Dendritic cell treated with granulocyte-macrophage colony-stimulating factor and Interleukin-4, amounts not matched to agents 40 ng/mL and 50 ng/mL, for 4 days (primary cell): ENCODE results near the gene TSPYL6.

Experiments used
- H3K27ac Mint-ChIP-seq: one replicate; pipeline ENCODE4 v1.8.0; 2022; ENCODE audit warnings: mild to moderate bottlenecking, mixed read lengths
- H3K27me3 Mint-ChIP-seq: one replicate; pipeline ENCODE4 v1.8.0; 2022; ENCODE audit warnings: mild to moderate bottlenecking, mixed read lengths
- H3K36me3 Mint-ChIP-seq: one replicate; pipeline ENCODE4 v1.8.0; 2022; ENCODE audit warnings: low read depth, mixed read lengths
- H3K4me1 Mint-ChIP-seq: one replicate; pipeline ENCODE4 v1.8.0; 2022; ENCODE audit warnings: low read depth, mixed read lengths
- H3K4me3 Mint-ChIP-seq: one replicate; pipeline ENCODE4 v1.8.0; 2022; ENCODE audit warnings: mild to moderate bottlenecking, moderate library complexity, mixed read lengths
- H3K9me3 Mint-ChIP-seq: one replicate; pipeline ENCODE4 v1.8.0; 2022; ENCODE audit warnings: mixed read lengths
- intact Hi-C: fragments of 100-400 bp; cut with micrococcal nuclease; formaldehyde crosslinking; loops from one replicate; pipeline ENCODE4 v1.15.0; 2022

TSPYL6 gene

DNA sequence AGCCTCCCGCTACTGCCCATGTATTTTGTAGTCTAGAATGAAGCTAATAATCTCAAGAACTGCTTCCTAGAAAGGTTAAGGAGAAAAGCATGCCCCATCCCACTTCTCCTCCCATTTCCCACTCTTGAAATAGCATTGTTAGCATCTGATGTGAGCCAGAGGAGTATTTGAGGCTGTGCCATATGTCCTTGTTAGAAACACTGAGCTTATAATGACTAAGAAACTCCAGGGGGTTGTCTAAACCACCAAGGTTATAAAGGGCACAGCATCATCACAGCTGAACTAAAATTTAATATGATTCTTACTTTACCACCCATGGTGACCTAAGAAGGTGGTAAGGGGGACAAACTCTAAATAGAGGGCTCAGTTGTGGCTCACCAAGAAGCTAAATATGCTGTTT lies 16.6 kb downstream of the TSPYL6 start:
- no peaks in the 10 kb centered on the region for H3K4me1 Mint-ChIP-seq
- no peaks in the 10 kb centered on the region for H3K36me3 Mint-ChIP-seq
- peaks cover 14% of the 10 kb centered on the region for H3K9me3 Mint-ChIP-seq
- intact Hi-C loops, result no loop called here
- H3K27me3 Mint-ChIP-seq, result no peaks in the 10 kb centered on the region
- no peak overlapping the region for H3K4me3 Mint-ChIP-seq
- H3K27ac Mint-ChIP-seq, result no peak overlapping the region

DNA sequence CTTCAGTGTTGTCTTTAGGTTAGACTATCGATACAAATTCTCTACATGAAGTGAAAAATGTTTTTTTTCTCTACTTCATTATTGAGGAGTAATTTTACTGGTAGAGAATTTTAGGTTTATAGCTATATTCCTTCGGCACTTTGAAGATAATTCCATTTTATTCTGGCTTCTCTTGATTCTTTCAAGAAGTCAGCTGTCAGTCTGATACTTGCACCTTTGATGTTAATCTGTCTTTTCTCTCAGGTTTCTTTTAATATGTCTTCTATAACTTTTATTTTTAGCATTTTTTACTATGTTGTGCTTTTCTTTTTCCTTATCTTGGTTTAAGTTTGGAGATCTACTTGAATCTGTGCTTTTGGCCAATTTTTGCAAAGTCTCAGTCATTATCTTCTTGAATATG lies 18.6 kb downstream of the TSPYL6 start:
- Mint-ChIP-seq H3K27me3 (no peaks in the 10 kb centered on the region), H3K4me1 (no peaks in the 10 kb centered on the region), H3K9me3 (peaks cover 19% of the 10 kb centered on the region), H3K4me3 (no peak overlapping the region), H3K36me3 (no peaks in the 10 kb centered on the region), H3K27ac (no peak overlapping the region)
- intact Hi-C loops, result no loop called here

DNA sequence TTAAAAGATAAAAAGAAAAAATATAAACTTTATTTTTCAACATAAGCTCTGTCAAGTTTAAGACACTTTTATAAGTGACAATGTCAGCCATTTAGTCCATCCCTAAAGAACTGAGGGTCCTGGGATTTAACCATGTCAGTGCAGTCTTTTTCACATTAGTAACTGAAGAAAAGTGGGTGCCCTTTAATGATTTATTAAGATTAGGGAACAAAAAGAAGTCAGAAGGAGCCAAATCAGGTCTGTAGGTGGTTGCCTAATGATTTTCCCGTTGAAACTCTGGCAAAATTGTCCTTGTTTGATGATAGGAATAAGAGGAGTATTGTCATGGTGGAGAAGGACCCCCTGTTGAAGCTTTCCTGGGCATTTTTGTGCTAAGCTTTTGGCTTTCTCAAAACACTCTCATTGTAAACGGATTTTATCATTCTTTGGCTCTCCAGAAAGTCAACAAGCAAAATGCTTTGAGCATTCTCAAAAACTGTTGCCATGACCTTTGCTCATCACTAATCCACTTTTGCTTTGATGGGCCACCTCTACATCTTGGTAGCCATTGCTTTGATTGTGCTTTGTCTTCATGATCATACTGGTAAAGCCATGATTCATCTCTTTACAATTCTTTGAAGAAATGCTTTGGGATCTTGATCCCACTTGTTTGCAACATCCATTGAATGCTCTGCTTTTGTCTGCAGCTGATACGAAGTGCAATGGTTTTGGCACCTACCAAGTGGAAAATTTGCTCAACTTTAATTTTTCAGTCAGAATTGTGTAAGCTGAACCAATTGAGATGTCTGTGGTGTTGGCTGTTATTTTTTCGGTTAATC lies 22.0 kb downstream of the TSPYL6 start:
- H3K4me1 Mint-ChIP-seq, result no peaks in the 10 kb centered on the region
- no peak overlapping the region for H3K27ac Mint-ChIP-seq
- H3K4me3 Mint-ChIP-seq, result no peak overlapping the region
- H3K27me3 Mint-ChIP-seq, result no peaks in the 10 kb centered on the region
- peaks cover 26% of the 10 kb centered on the region for H3K9me3 Mint-ChIP-seq
- H3K36me3 Mint-ChIP-seq, result no peaks in the 10 kb centered on the region
- intact Hi-C loops, result no loop called here

DNA sequence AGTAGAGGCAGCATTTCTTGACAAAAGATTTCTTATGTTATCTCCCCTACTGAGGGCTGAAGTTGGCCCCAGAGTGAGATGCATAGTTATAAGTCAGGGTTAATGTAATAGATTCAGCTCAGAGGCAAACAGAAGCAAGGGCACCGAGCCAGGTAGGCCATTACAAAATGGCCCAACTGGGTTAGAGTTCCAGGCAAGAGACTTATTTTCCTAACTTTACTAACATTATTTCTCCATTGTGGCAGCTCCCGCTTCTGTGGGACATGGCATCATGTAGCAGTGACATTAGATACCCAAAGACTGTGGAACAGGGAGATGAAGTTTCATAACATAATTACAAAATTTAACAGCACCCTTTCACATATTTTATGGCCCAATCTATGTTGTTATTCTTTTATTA lies 27.1 kb downstream of the TSPYL6 start:
- Mint-ChIP-seq H3K9me3 (peaks cover 13% of the 10 kb centered on the region), H3K27me3 (no peaks in the 10 kb centered on the region), H3K27ac (no peak overlapping the region), H3K4me3 (no peak overlapping the region), H3K36me3 (no peaks in the 10 kb centered on the region), H3K4me1 (no peaks in the 10 kb centered on the region)
- intact Hi-C loops, result no loop called here

DNA sequence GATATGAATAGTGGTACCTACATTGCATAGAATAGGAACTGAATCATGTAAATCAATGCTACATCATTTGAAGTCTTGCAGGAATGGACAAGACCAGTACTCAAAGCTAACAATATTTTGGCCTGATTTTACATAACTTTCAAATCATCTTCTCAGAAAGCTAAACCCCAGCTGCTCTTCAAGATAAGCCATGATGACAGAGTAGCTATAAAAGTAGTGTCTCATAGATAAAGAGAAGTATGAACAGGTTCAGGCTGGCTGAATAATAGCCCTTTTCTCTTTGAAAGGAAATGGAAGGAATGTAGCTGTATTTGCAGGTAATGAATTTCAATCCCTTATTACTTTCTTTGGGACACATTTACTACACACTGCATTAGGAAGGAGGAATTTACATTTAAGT lies 28.2 kb downstream of the TSPYL6 start:
- H3K4me1 Mint-ChIP-seq, result no peaks in the 10 kb centered on the region
- no peaks in the 10 kb centered on the region for H3K36me3 Mint-ChIP-seq
- intact Hi-C loops, result no loop called here
- peaks cover 11% of the 10 kb centered on the region for H3K9me3 Mint-ChIP-seq
- no peak overlapping the region for H3K27ac Mint-ChIP-seq
- no peaks in the 10 kb centered on the region for H3K27me3 Mint-ChIP-seq
- no peak overlapping the region for H3K4me3 Mint-ChIP-seq

DNA sequence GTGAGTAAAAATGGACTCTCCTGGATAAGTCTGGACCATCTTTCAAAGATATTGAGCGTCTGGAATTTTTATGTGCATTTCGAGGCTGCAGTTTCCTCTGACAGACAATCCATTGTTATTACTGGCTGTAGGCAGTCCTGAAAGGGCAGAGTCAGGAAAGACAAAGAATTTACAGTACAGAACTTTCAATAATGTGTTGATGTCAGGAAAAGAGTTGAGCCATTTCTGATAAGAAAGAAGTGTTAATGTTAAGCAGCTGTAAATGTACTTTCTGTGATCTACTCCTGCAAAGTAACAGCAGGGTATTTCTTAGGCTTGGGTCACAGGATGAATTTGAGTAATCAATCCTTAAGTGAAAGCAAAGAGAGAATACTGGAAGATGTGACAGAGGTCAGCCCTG lies 29.8 kb downstream of the TSPYL6 start:
- intact Hi-C loops, result no loop called here
- no peak overlapping the region for H3K27ac Mint-ChIP-seq
- no peaks in the 10 kb centered on the region for H3K4me1 Mint-ChIP-seq
- no peak overlapping the region for H3K4me3 Mint-ChIP-seq
- H3K36me3 Mint-ChIP-seq, result no peaks in the 10 kb centered on the region
- no peaks in the 10 kb centered on the region for H3K27me3 Mint-ChIP-seq
- no peaks in the 10 kb centered on the region for H3K9me3 Mint-ChIP-seq

DNA sequence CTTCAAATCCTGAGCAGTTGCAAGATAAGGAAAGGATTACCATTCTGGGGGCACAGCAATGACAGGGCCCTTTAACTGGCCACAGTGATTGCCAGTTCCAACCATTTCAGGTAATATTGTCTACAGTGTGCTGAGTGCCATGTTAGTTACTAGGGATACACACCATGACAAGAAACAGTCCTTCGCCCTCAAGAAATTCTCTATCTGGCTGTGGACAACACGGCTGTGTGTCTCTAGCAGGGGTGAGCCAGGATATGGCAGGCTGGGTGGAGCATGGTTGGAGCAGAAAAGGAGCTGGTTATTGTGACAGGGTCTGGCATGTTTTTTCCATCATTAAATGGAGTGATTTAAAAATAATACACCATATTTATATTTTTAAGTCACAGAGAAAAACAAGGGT lies 31.0 kb downstream of the TSPYL6 start:
- Mint-ChIP-seq H3K27ac (no peak overlapping the region), H3K27me3 (no peaks in the 10 kb centered on the region), H3K4me3 (no peak overlapping the region), H3K9me3 (no peaks in the 10 kb centered on the region), H3K4me1 (no peaks in the 10 kb centered on the region), H3K36me3 (no peaks in the 10 kb centered on the region)
- intact Hi-C loops, result no loop called here

DNA sequence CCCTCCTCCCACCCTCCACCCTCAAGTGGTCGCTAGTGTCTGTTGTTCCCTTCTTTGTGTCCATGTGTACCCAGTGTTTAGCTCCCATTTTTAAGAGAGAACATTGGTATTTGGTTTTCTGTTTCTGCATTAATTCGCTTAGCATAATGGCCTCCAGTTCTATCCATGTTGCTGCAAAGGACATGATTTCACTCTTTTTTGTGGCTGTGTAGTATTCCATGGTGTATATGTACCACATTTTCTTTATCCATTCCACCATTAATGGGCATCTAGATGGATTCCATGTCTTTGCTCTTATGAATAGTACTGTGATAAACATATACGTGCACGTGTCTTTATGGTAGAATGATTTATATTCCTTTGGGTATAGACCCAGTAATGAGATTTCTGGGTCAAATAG lies 42.9 kb downstream of the TSPYL6 start:
- H3K9me3 Mint-ChIP-seq, result peaks cover 15% of the 10 kb centered on the region
- intact Hi-C loops, result no loop called here
- no peaks in the 10 kb centered on the region for H3K36me3 Mint-ChIP-seq
- no peaks in the 10 kb centered on the region for H3K27me3 Mint-ChIP-seq
- H3K4me3 Mint-ChIP-seq, result no peak overlapping the region
- H3K4me1 Mint-ChIP-seq, result no peaks in the 10 kb centered on the region
- no peak overlapping the region for H3K27ac Mint-ChIP-seq

DNA sequence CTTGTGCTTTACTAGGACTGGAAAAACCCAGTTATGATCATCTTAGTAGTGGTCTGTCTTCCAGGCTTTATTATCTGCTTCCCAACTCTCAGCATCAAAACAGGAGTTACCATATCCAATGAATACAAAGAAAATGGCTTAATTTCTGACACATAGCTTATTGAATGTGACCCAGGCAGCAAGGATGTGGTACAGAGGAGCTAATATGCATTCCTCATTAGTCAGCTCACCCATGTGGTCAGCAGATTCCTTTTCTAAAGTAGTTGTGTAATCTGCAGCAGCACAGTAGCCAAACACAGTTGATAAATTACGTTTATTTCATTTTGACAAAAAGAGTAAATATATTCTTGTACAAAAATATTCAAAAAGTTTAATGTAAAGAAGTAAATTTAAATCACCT lies 43.6 kb downstream of the TSPYL6 start:
- H3K4me1 Mint-ChIP-seq, result no peaks in the 10 kb centered on the region
- H3K4me3 Mint-ChIP-seq, result no peak overlapping the region
- H3K27me3 Mint-ChIP-seq, result no peaks in the 10 kb centered on the region
- H3K27ac Mint-ChIP-seq, result no peak overlapping the region
- intact Hi-C loops, result no loop called here
- H3K36me3 Mint-ChIP-seq, result no peaks in the 10 kb centered on the region
- H3K9me3 Mint-ChIP-seq, result peaks cover 15% of the 10 kb centered on the region

DNA sequence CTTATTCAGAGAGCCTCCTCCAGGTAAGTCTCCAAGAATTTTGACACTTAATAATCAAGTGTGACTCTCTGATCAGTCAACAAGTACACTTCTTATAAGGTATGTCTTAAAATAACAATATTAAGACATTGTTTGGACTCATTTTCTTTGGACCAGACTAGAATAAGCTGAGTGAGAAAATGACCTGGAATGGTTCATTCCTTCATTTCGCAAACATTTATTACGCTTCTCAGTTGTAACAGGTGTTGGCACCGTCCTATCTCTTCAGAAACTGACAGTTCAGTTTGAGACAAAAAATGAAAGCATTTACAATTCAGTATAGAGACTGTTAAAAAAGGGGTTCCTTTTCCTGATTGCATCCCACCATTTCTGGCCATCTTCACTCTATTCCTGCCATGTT lies 46.6 kb downstream of the TSPYL6 start:
- Mint-ChIP-seq H3K4me1 (no peaks in the 10 kb centered on the region), H3K9me3 (peaks cover 6% of the 10 kb centered on the region), H3K36me3 (no peaks in the 10 kb centered on the region), H3K4me3 (no peak overlapping the region), H3K27ac (no peak overlapping the region), H3K27me3 (no peaks in the 10 kb centered on the region)
- intact Hi-C loops, result no loop called here

DNA sequence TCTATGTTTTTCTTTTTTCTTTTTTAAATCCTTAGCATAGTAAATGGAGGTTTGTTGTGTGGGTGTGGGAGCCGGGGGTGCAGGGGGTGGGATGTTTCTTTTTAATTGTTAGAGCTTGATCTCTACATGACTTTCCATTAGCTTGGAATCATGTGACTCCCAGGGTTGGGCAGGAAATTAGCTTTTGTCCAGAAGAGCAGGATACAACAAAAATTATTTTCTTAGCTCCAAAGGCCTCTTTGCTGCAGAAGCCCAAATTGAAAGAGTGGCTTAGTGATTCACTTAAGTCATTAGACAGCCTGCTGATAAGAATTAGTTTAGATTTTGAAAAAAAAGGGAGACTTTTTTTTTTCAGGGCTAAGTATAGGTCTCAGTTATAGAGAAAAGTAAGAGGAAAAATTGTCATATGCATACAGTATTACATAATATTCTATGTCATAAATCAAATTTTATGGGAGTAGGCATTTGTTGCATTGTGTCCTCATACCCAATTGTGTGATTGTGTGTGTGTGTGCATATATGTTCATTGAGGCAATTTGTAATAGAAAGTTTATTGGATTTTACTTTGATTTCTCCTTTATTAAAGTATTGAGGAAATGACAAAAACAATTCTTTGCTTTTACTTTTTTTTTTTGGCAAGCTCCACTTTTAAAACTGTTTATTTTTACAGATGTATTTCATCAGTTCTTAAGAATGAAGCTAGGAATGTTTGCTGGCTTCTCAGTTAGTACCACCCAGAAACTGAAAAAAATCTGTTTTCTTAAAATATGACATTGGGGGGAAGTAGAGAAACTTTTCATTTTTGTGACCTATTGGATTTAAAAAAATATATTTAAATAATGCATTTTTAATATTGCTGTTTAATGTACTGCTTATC lies 47.4 kb downstream of the TSPYL6 start:
- H3K27me3 Mint-ChIP-seq, result no peaks in the 10 kb centered on the region
- H3K9me3 Mint-ChIP-seq, result no peaks in the 10 kb centered on the region
- intact Hi-C loops, result no loop called here
- H3K27ac Mint-ChIP-seq, result no peak overlapping the region
- no peak overlapping the region for H3K4me3 Mint-ChIP-seq
- no peaks in the 10 kb centered on the region for H3K36me3 Mint-ChIP-seq
- H3K4me1 Mint-ChIP-seq, result no peaks in the 10 kb centered on the region

DNA sequence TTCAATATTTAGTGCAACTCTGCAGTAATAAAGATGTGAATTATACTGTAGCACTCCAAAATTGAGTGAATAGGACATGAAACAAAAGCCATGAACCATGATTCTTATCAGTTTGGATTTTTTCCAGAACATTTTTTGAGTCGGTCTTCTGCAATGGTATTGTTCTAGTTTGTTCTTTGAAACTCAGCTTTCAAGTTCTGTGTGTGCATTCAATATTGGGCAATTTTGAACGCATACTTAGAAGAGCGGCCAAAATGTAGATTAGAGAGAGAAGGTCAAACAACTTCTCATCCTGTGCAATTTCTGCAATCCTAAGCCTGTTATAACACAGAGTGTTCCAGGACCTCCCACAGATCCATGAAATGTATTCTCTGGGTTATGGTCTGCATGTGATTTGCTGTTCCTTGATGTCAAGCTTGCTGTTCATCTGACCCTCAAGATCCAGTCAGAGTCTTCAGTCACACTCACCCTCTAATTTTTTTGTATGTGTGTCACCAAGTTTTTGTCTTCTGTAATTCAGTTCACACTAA lies 48.3 kb downstream of the TSPYL6 start:
- Mint-ChIP-seq H3K9me3 (no peaks in the 10 kb centered on the region), H3K27ac (no peak overlapping the region), H3K4me1 (no peaks in the 10 kb centered on the region), H3K4me3 (no peak overlapping the region), H3K36me3 (no peaks in the 10 kb centered on the region), H3K27me3 (no peaks in the 10 kb centered on the region)
- intact Hi-C loops, result no loop called here

DNA sequence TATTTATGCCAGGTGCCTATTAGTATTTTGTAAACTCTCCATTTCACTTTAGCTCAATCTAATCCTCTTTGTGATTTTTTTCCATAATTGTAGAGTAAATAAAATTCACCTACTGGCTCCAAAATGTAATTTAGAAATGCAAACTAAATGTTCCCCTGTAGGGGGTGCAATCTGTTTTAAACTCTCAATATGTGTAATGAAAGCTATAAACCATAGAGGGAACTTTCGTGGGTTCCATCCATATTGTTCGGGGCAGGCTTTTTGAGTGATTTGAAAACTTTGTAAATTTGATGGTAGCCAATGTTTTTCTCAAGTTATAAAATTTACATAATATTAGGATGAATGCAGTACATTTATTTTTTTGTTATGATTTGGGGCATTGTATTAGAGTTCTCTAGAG lies 49.4 kb downstream of the TSPYL6 start:
- intact Hi-C loops, result no loop called here
- Mint-ChIP-seq H3K4me1 (no peaks in the 10 kb centered on the region), H3K36me3 (no peaks in the 10 kb centered on the region), H3K4me3 (no peak overlapping the region), H3K9me3 (no peaks in the 10 kb centered on the region), H3K27me3 (no peaks in the 10 kb centered on the region), H3K27ac (no peak overlapping the region)

DNA sequence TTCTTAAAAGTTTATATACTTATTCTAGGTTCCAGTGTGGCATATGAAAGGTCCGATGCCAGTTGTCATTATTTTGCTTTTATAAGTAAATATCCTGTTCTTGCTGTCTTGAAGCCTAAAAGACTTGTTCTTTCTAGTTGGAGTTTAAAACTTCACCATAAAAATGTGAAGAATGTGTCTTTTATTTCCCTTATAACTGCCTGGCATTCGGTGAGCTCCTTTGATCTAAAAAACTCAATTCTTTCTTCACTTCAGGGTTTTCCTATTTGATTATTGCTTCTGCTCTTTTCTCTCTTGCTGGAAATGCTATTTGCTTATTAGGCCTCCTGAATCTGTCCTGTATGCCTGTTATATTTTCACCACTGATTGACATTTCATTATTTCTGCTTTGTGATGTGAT lies 51.6 kb downstream of the TSPYL6 start:
- intact Hi-C loops, result no loop called here
- no peaks in the 10 kb centered on the region for H3K27me3 Mint-ChIP-seq
- no peaks in the 10 kb centered on the region for H3K9me3 Mint-ChIP-seq
- H3K27ac Mint-ChIP-seq, result no peak overlapping the region
- no peak overlapping the region for H3K4me3 Mint-ChIP-seq
- H3K4me1 Mint-ChIP-seq, result no peaks in the 10 kb centered on the region
- H3K36me3 Mint-ChIP-seq, result no peaks in the 10 kb centered on the region
